SK-N-SH (cell line): ENCODE measurements around the gene NTM. TPM values are rescaled to one million over a fixed set of nuclear protein-coding genes. Genes with fewer than 3 reads are reported as not detected.

Source experiments
- CTCF ChIA-PET: fragments of 300-600, 350-600 bp; formaldehyde crosslinking; extraction: SDS; loops from one replicate; lab custom pipeline; 2021; lab: Yijun Ruan, JAX
- POLR2A ChIA-PET: fragments of 350-600 bp; sonication (Branson Sonifier 250); formaldehyde crosslinking; extraction: SDS; loops from one replicate; lab custom pipeline; 2020; ENCODE audit warnings: antibody characterized with exemption, inconsistent platforms; lab: Yijun Ruan, JAX
- DNase-seq: peaks from one replicate; pipeline ENCODE4 v3.0.0; 2012
- H2AFZ ChIP-seq: fragments of 200-600 bp; sonication (generic); 2 replicates; pipeline ENCODE4 v1.8.1; 2016; ENCODE audit warnings: antibody characterized with exemption, mild to moderate bottlenecking, low read depth
- H3F3A ChIP-seq: fragments of 200-600 bp; sonication (generic); replicated peaks from 2 replicates; pipeline ENCODE3; 2016; ENCODE audit warnings: antibody characterized with exemption, mild to moderate bottlenecking; ENCODE audit not compliant: insufficient read depth
- H3K27ac ChIP-seq, 2 experiments: fragments of 200-500 bp in 1 of 2; fragments of 200-600 bp in 1 of 2; sonication (Bioruptor generic) in 1 of 2; sonication (generic), shearing (Covaris generic) in 1 of 2; 2 replicates each; pipeline versions ENCODE4 v1.5.1 to v1.6.1; 2014 to 2016; ENCODE audit warnings: low read depth in 2 of 2, inconsistent platforms in 1 of 2, low read length in 1 of 2, mild to moderate bottlenecking in 1 of 2, mixed read lengths in 1 of 2
- H3K27me3 ChIP-seq: fragments of 200-600 bp; sonication (generic), shearing (Covaris generic); 2 replicates; pipeline ENCODE4 v1.6.1; 2016; ENCODE audit warnings: mixed run types; ENCODE audit not compliant: insufficient read depth
- H3K36me3 ChIP-seq, 2 experiments: fragments of 200-500 bp in 1 of 2; fragments of 200-600 bp in 1 of 2; sonication (Bioruptor generic) in 1 of 2; sonication (generic) in 1 of 2; replicated peaks in 1 of 2; 2 replicates each; pipeline versions ENCODE3 to v1.5.1; 2014 to 2016; ENCODE audit warnings: low read length in 1 of 2, mild to moderate bottlenecking in 1 of 2; ENCODE audit not compliant: insufficient read depth in 2 of 2, control insufficient read depth in 1 of 2
- H3K4me1 ChIP-seq, 2 experiments: fragments of 200-500 bp in 1 of 2; fragments of 200-600 bp in 1 of 2; sonication (Bioruptor generic) in 1 of 2; sonication (generic), shearing (Covaris generic) in 1 of 2; 2 replicates each; pipeline versions ENCODE4 v1.5.1 to v1.6.1; 2014 to 2016; ENCODE audit warnings: low read depth in 1 of 2, low read length in 1 of 2, mixed run types in 1 of 2; ENCODE audit not compliant: insufficient read depth in 2 of 2, control insufficient read depth in 1 of 2
- H3K4me2 ChIP-seq: fragments of 200-600 bp; sonication (generic), shearing (Covaris generic); 2 replicates; pipeline ENCODE4 v1.6.1; 2017; ENCODE audit warnings: mixed run types
- H3K4me3 ChIP-seq, 2 experiments: fragments of 200-500 bp in 1 of 2; fragments of 200-600 bp in 1 of 2; sonication (Bioruptor generic) in 1 of 2; sonication (generic), shearing (Covaris generic) in 1 of 2; 2 replicates each; pipeline versions ENCODE4 v1.5.1 to v1.8.1; 2014 to 2016; ENCODE audit warnings: low read depth in 2 of 2, inconsistent platforms in 1 of 2, low read length in 1 of 2, mild to moderate bottlenecking in 1 of 2, mixed read lengths in 1 of 2, moderate library complexity in 1 of 2
- H3K79me2 ChIP-seq: fragments of 200-600 bp; sonication (generic); 2 replicates; pipeline ENCODE4 v1.8.1; 2017; ENCODE audit warnings: mild to moderate bottlenecking; ENCODE audit not compliant: insufficient read depth
- H3K9ac ChIP-seq: fragments of 200-600 bp; sonication (generic); 2 replicates; pipeline ENCODE4 v1.6.1; 2017; ENCODE audit warnings: mixed run types
- H3K9me2 ChIP-seq: fragments of 200-600 bp; sonication (generic); 2 replicates; pipeline ENCODE4 v1.6.1; 2017; ENCODE audit warnings: mixed run types
- H3K9me3 ChIP-seq: fragments of 200-600 bp; sonication (generic); 2 replicates; pipeline ENCODE4 v1.6.1; 2017; ENCODE audit warnings: mixed run types, mild to moderate bottlenecking, moderate library complexity
- H4K20me1 ChIP-seq: fragments of 200-600 bp; sonication (generic); 2 replicates; pipeline ENCODE4 v1.6.1; 2017; ENCODE audit warnings: mild to moderate bottlenecking, mixed run types; ENCODE audit not compliant: insufficient read depth
- ELF1 ChIP-seq: IDR thresholded peaks from 2 replicates; pipeline ENCODE4 v1.4.0; 2012
- EP300 ChIP-seq, 2 experiments: IDR thresholded peaks; 2 replicates each; pipeline versions ENCODE4 v1.4.0 to v1.6.1; 2012; ENCODE audit warnings: borderline replicate concordance in 1 of 2, low read depth in 1 of 2, low read length in 1 of 2
- EZH2phosphoT487 ChIP-seq: fragments of 200-600 bp; sonication (generic); IDR thresholded peaks from 2 replicates; pipeline ENCODE4 v1.6.1; 2017; ENCODE audit warnings: low read depth, mixed run types, mild to moderate bottlenecking, antibody characterized with exemption, moderate library complexity, borderline replicate concordance
- FOSL2 ChIP-seq: IDR thresholded peaks from 2 replicates; pipeline ENCODE4 v1.4.0; 2012; ENCODE audit warnings: low read depth, mild to moderate bottlenecking, moderate library complexity, borderline replicate concordance
- FOXJ3 ChIP-seq: sonication (generic); formaldehyde crosslinking; IDR thresholded peaks from 2 replicates; pipeline ENCODE4 v1.5.1; 2020; ENCODE audit warnings: mild to moderate bottlenecking, missing genetic modification reagents
- JUND ChIP-seq: IDR thresholded peaks from 2 replicates; pipeline ENCODE4 v1.4.0; 2012
- MEF2A ChIP-seq: IDR thresholded peaks from 2 replicates; pipeline ENCODE4 v1.4.0; 2012; ENCODE audit warnings: low read depth, borderline replicate concordance
- MXI1 ChIP-seq: IDR thresholded peaks from 2 replicates; pipeline ENCODE4 v1.6.1; 2012; ENCODE audit warnings: mild to moderate bottlenecking, low read depth, low read length, improper control_type of control experiment
- NFIC ChIP-seq: IDR thresholded peaks from 2 replicates; pipeline ENCODE4 v1.4.0; 2012; ENCODE audit warnings: borderline replicate concordance
- POLR2AphosphoS5 ChIP-seq: IDR thresholded peaks from 2 replicates; pipeline ENCODE4 v1.6.1; 2012; ENCODE audit warnings: low read depth, low read length
- RAD21 ChIP-seq: IDR thresholded peaks from 2 replicates; pipeline ENCODE4 v1.6.1; 2012; ENCODE audit warnings: mild to moderate bottlenecking, low read length
- RCOR1 ChIP-seq: fragments of 150-350 bp; IDR thresholded peaks from 2 replicates; pipeline ENCODE4 v1.6.1; 2017; ENCODE audit warnings: antibody characterized with exemption, low read length
- SIN3A ChIP-seq: IDR thresholded peaks from 2 replicates; pipeline ENCODE4 v1.6.1; 2012; ENCODE audit warnings: low read depth, mild to moderate bottlenecking, low read length, moderate library complexity, borderline replicate concordance
- TAF1 ChIP-seq: IDR thresholded peaks from 2 replicates; pipeline ENCODE4 v1.6.1; 2012; ENCODE audit warnings: low read depth, mild to moderate bottlenecking, low read length, moderate library complexity, borderline replicate concordance
- TCF12 ChIP-seq: IDR thresholded peaks from 2 replicates; pipeline ENCODE4 v1.4.0; 2012
- WGBS: methylation state at CpG from one replicate; pipeline ENCODE4 v1.1.6; 2017; ENCODE audit warnings: low lambda C conversion rate; 5-methylcytosine and 5-hydroxymethylcytosine counted together
- polyA plus RNA-seq, 3 experiments: library from polyadenylated mRNA; depleted of rRNA; stranded (reverse); fragments of >200 nt; gene quantifications; 2 replicates each; pipeline ENCODE4 v1.2.3, GENCODE V29; 2012
- TF ChIP-seq, protein P1 (sequence below): IDR thresholded peaks from 2 replicates; pipeline ENCODE4 v1.4.0; 2012; ENCODE audit warnings: low read depth, borderline replicate concordance
- TF ChIP-seq, protein P2 (sequence below): IDR thresholded peaks from 2 replicates; pipeline ENCODE4; 2012

The NTM gene
- polyA plus RNA-seq, 1 of the 3 experiments (the other 2 are of a cell fraction), result 20.0 TPM

DNA sequence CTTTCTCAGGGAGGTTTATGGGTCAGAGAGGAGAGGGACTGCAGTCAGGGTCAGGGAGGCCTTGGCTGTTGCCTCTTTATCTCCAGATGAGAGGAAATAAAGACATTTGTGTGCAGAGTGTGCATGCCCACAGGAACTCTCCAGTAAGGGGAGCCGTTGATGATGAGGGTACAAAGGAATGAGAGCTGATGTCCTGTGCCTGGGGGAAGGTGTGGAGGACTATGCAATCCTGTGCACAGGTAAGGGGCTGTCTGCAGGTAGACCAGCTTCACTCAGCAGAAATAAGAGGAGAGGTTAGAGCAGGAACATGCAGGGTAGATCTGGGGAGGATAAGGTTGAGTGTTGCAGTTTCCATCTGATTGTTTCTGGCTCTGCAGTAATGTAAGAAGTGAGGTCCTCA, 132.6 kb downstream of the NTM start:
- CTCF ChIA-PET, result interaction anchor here (1.2 to 2.6 kb wide), 2 partner anchors 439 to 440 kb away, joined by 3 to 16 read pairs; no protein-coding TSS in a partner anchor
- H3K4me3 ChIP-seq, result no peak overlapping the region
- POLR2A ChIA-PET, result no interaction called here
- no peaks in the 10 kb centered on the region for H3K79me2 ChIP-seq
- TF ChIP-seq TAF1, result no peak
- TF ChIP-seq SIN3A, result no peak
- no peak overlapping the region for H2AFZ ChIP-seq
- H3K4me2 ChIP-seq, result no peak overlapping the region
- no peaks in the 10 kb centered on the region for H3F3A ChIP-seq
- H3K9ac ChIP-seq, result no peak overlapping the region
- no peaks in the 10 kb centered on the region for H3K27me3 ChIP-seq
- H3K9me2 ChIP-seq, result no peaks in the 10 kb centered on the region
- no peak for DNase-seq
- no peaks in the 10 kb centered on the region for H3K36me3 ChIP-seq
- H3K4me1 ChIP-seq, result no peaks in the 10 kb centered on the region; a peak in 1 of 4 replicates
- 0% methylated on average over 1 of the region's 1 CpG for WGBS
- H3K27ac ChIP-seq, result no peak overlapping the region
- no peaks in the 10 kb centered on the region for H4K20me1 ChIP-seq
- H3K9me3 ChIP-seq, result no peaks in the 10 kb centered on the region

DNA sequence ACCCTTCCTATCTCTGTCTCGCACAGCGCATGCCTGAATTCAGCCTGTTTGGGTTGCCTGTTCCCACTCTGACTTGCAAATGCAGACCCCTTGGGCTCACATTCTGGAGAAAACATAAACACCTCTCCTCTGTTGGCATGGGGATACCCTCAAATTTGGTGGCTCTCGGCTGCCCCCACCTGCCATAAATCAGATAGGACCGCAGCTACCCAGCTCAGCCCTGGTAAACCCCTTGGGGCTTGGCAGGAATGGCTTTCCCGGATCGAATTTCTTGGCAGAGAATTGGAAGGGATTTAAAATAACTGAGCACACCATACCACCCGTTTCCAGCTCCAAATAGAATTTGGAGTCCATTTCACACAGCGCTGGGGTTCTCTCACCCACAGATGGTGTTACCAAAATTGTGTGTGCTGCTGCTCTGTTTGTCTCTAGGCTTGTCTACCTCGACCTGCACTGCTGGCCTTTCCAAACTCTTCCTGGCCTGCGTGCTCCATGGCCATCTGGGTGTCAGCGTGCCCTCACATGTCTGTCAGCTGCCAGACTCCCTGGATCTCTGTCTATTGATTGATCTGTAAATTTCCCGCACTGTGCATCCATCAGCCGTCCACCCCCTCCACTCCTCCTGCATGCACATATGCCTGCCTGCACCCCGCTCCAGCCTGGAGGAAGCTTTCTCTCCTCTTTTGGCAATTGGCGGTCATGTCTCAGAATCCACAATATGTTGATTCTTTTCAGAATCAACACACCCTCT, 134.0 kb downstream of the NTM start:
- 21% methylated on average over 12 of the region's 15 CpGs for whole genome bisulfite sequencing
- ChIA-PET POLR2A (no interaction called here), CTCF (interaction anchor here (0.5 to 2.6 kb wide), 4 partner anchors 9 to 441 kb away, joined by 3 to 16 read pairs (median 4); no protein-coding TSS in a partner anchor)
- Histone ChIP-seq H3K27ac (no peak overlapping the region), H3F3A (no peaks in the 10 kb centered on the region), H3K4me1 (no peaks in the 10 kb centered on the region; a peak in 1 of 4 replicates), H2AFZ (no peak overlapping the region), H3K9me2 (no peaks in the 10 kb centered on the region), H3K36me3 (no peaks in the 10 kb centered on the region), H3K27me3 (no peaks in the 10 kb centered on the region), H3K79me2 (no peaks in the 10 kb centered on the region), H3K9me3 (no peaks in the 10 kb centered on the region), H4K20me1 (no peaks in the 10 kb centered on the region), H3K4me2 (no peak overlapping the region), H3K9ac (no peak overlapping the region), H3K4me3 (no peak overlapping the region)
- DNase-seq, result peak; percentile 65
- TF ChIP-seq RAD21, result peak; percentile 30
- TF ChIP-seq, protein P1, sequence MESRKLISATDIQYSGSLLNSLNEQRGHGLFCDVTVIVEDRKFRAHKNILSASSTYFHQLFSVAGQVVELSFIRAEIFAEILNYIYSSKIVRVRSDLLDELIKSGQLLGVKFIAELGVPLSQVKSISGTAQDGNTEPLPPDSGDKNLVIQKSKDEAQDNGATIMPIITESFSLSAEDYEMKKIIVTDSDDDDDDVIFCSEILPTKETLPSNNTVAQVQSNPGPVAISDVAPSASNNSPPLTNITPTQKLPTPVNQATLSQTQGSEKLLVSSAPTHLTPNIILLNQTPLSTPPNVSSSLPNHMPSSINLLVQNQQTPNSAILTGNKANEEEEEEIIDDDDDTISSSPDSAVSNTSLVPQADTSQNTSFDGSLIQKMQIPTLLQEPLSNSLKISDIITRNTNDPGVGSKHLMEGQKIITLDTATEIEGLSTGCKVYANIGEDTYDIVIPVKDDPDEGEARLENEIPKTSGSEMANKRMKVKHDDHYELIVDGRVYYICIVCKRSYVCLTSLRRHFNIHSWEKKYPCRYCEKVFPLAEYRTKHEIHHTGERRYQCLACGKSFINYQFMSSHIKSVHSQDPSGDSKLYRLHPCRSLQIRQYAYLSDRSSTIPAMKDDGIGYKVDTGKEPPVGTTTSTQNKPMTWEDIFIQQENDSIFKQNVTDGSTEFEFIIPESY, result no peak

DNA sequence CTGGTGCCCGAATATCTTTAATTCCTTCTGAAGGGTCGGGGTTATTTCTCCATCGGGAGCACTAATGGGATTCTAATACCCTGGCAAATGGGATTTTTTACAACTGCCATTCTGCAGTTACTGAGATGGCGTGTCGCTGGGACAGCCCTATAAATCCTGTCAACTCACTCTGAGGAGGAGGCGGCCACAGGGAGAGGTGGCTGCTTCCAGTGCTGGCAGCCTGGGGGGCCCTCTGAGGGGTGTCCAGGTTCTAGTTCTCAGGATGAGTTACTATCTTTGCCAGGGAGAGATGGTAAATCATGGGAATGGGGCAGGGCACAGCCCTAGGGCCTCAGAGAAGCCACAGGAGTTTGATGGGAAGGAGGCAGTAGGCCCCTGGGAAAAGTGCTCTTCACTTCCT, 135.9 kb downstream of the NTM start:
- no peaks in the 10 kb centered on the region for H3K9me3 ChIP-seq
- no peak for DNase-seq
- CTCF ChIA-PET, result no interaction called here
- no peaks in the 10 kb centered on the region for H4K20me1 ChIP-seq
- H3F3A ChIP-seq, result no peaks in the 10 kb centered on the region
- H3K4me2 ChIP-seq, result no peak overlapping the region
- no peak overlapping the region for H3K4me3 ChIP-seq
- H3K9ac ChIP-seq, result no peak overlapping the region
- H2AFZ ChIP-seq, result no peak overlapping the region
- no peaks in the 10 kb centered on the region for H3K9me2 ChIP-seq
- H3K27me3 ChIP-seq, result no peaks in the 10 kb centered on the region
- H3K36me3 ChIP-seq, result no peaks in the 10 kb centered on the region
- 18% methylated on average over 5 of the region's 6 CpGs for WGBS
- H3K27ac ChIP-seq, result no peak overlapping the region
- H3K79me2 ChIP-seq, result no peaks in the 10 kb centered on the region
- no peaks in the 10 kb centered on the region; a peak in 1 of 4 replicates for H3K4me1 ChIP-seq
- POLR2A ChIA-PET, result no interaction called here
- TF ChIP-seq SIN3A (no peak), MEF2A (no peak), FOSL2 (no peak), EZH2phosphoT487 (no peak), NFIC (no peak), JUND (no peak), RAD21 (no peak), MXI1 (no peak), POLR2AphosphoS5 (no peak), ELF1 (no peak), RCOR1 (no peak), FOXJ3 (no peak), EP300 (IDR thresholded peaks at IDR 0.05; ENCODE audit: borderline replicate concordance in 1 of 2, low read depth in 1 of 2, low read length in 1 of 2) (no peak), TCF12 (no peak)
- TF ChIP-seq, protein P1, result no peak
- TF ChIP-seq, protein P2, sequence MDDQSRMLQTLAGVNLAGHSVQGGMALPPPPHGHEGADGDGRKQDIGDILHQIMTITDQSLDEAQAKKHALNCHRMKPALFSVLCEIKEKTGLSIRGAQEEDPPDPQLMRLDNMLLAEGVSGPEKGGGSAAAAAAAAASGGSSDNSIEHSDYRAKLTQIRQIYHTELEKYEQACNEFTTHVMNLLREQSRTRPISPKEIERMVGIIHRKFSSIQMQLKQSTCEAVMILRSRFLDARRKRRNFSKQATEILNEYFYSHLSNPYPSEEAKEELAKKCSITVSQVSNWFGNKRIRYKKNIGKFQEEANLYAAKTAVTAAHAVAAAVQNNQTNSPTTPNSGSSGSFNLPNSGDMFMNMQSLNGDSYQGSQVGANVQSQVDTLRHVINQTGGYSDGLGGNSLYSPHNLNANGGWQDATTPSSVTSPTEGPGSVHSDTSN, result no peak
